HG02588 (cell line): ENCODE measurements around the gene AFF1.
A peak's percentile ranks its signal among the peaks of the same experiment; 100 is the strongest.

Experiments used
- ATAC-seq: cut with Tn5 transposase; IDR thresholded peaks from one replicate; pipeline ENCODE4 v1.9.1; 2021; ENCODE audit warnings: mild to moderate bottlenecking, moderate library complexity; ENCODE audit not compliant: unreplicated experiment

The AFF1 gene

GRCh38 chr4:86921608-86922252 lies 13.1 kb upstream of the AFF1 start:
- ATAC-seq = no peak

- ATAC-seq = no peak
These were observed 10.0 kb upstream of the AFF1 start for GRCh38 chr4:86924811-86925210.

DNA sequence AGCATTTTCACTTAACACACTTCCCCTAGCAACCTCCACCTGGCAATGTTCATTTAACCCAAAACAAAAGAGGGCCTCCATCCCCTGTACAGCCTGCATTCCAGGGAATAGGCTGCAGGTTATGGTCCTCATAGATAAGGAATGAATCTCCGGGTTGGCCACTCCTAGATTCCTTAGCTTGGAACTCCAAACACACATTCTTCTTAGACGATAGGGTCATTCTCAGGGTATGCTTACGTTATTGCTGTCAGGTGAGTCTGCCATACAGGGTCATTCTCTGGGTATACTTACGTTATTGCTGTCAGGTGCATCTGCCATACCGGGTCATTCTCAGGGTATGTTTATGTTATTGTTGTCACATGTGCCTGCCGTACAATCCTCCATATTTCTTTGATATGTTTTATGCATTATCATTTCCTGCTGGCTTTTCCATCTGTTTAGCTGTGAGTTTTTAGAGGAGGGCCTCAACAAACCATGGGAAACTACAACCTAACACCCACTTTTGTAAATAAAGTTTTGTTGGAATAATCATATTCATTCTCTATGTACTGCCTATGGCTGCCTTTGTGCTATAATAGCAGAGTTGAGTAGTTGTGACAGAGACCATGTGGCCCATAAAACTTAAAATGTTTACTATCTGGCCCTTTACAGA lies 8.2 kb upstream of the AFF1 start:
- no peak for ATAC-seq

DNA sequence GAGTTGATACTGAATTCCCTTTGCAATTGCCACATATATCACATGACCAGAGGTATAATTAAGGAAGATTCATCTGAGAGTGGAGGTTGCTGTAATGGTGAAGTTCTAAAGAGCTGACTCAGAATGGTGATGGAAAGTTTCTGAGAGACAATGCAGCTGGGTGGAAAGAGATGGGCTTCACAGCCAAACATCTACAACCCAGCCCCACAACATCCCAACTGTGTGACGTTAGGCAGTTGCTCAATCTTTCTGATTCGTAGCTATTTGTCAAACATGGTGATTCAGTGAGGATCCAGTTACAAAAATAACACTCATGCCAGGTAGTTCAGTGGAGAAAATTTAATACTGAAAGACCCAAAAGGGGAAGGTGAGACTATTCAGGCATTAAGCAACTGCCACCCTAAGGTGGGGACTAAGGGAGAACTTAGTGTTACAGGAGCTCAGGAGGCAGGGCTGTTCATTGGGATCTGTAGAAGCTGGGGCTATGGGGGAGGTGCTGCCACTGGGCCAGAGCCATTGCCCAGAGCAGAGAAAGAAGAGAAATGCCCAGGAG lies 6.9 kb upstream of the AFF1 start:
- ATAC-seq = no peak

GRCh38 chr4:86928400-86929255 lies 6.2 kb upstream of the AFF1 start:
- ATAC-seq = no peak

DNA sequence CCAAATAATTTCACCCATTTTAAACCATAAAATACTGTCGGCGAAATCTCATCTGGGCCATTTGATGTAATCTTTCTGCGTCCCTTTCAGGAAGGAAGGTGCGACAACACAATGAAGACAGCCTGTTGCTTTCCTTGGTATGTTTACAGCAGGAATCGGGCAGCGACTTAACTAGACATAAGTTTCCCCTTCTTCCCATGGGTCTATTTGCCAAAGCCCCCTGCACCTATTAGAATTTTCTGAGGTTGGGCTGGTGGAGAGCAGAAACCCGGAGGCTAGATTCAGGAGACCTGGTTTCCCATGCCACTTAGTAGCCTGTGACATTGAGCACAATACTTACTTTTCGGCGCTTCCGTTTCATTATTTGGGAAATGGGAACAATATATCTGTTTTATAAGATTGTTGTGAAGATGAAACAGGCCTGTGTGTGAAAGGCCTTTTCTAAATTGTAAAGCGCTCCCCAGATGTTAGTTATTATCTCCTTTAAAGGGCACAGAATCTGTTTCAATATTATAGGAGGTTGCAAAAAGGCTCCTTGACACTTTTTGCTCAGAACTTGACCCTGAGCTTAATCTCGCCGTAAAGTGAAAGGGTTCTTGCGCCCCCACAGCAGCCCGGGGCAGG lies 552 bp upstream of the AFF1 start:
- no peak for ATAC-seq

DNA sequence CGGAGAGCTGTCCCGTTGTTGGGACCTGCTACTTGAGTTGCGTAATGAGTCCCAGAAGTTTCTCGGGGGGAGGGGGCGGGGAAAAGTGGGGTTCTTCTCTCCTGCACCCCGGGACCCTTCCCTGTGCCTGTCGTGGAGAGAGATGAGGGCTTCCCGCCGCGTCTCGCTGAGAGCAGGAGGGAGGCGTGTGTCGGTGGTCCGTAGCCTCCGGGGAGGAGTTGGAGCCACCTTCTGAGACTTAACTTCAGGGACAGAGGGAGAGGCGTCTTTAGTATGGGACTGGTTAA lies 698 bp downstream of the AFF1 start:
- no peak for ATAC-seq

DNA sequence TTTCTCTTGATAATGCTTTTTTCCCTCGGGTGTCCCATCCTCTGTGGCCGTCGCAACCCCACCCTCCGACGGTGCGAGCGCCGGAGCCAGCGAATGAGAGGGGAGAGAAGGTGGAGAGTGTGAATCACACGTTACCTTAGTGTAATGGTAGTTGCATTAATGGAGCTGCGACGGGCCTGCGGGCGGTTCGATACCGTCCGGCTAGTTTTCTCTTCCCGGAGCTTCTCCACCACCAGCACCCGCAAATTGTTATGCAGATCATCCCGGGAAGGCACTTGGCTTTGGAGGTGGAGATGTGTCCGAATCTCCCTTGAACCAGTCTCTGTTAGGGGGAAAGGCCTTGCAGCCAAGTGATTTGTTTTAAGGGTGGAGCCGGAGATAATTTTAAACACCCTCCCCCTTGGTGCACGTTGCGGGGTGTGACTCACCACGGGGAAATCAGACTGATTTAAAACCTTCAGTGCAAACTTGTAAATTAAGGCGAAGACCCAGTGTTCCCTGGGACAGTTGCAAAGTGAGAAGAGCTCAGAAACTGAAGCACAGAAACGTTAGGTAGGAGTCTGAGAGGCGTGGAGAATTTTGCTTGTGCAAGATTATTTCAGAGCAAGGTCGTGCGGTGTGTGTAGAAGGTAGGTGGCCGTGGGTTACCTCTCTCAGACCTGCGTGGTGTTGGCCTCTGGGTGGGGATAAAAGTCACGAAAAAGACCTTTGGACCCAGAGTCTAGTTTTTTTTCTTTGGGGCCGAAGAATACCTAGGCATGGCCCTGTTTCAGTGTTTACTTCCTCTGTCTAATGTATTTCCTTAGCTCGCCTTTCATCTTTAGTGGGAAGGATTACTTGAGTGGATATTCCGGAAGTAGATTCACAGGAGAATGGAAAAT lies 1.3 kb downstream of the AFF1 start:
- ATAC-seq = peak; percentile 29

DNA sequence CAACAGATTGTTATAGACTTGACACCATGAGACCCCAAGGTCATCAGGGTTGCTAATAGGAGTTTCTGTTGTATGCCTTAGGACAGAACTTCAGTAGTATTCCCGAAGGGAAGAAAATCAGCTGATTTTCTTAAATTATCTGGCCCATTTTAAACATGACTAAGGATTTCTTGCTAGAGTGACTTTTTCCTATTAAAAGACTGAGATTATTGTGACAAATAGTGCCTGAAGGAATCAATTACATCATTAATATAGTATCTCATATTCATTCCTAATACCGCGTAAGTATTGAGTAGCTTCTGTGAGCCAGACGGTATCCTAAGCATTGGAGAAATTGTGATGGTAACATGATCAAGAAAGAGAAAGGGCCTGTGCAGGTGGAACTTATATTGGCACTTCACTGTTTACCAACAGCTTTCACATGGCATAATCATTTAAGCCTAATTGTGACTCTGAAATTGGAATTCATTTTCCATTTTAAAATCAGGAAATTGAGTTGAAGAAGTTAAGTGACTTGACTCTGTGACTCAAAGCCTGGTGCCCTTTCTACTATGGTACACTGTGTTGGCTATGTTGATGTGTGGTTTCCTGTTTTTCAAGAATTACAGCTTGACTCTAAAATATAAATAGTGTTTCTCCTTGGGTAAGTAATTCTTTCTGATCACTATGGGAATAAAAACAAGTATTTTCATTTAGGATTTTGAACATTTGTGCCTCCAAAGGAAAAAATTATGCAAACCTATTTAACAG lies 4.1 kb downstream of the AFF1 start:
- no peak for ATAC-seq

DNA sequence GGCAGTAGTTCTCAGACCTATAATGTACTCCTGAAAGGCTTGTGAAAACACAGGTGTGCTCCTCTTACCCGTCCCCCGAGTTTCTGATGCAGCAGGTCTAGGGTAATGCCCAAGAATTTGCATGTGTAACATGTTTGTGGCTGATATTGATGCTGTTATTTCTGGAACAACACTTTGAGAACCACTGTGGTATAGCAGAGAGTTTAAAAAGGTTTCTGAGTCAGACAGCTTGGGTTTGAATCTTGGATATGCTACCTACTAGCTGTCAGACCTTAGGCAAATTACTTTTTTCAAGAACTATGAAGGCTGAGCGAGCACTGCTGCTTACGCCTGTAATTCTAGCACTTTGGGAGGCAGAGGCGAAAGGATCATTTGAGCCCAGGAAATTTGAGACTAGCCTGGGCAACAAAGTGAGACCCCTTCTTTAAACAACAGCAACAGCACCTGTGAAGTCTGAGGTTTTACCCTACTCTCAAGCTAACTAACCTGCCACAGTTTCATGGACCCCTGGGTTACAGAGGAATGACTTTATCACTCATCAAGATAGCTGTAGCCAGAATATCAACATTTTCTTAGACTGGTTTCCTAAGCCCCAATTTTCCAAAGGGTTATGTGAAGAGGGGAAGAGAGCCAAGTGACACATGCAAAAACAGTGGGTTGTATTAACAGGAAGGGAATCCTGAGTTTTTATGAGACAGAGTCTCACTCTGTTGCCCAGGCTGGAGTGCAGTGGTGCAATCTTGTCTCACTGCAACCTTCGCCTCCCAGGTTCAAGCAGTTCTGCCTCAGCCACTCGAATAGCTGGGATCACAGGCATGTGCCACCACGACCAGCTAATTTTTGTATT lies 5.1 kb downstream of the AFF1 start:
- ATAC-seq = peak; percentile 56

- ATAC-seq = no peak
These were observed 6.2 kb downstream of the AFF1 start for GRCh38 chr4:86940920-86941460.

DNA sequence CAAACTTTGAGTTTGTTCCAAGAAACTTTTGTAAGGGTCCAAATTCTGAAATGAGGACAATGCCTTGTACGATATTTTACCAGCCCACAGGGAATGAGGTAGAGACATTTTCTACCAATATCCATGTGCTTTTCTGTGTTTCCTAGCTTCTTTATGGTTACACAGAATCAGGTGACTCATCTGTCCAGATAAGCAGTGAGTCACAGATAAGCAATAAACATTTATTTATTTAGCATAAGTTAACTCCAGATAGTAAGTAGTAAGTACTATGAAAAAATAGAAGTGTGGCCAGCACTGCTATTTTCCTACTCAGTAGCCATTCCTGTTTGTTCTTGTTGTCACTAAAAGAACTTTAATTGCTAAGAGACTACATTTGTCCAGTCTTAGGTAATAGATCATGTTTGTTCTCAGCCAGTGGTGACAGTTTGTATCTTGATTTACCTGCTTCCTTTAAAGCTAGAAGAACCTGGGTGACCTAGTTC lies 7.4 kb downstream of the AFF1 start:
- ATAC-seq = no peak

DNA sequence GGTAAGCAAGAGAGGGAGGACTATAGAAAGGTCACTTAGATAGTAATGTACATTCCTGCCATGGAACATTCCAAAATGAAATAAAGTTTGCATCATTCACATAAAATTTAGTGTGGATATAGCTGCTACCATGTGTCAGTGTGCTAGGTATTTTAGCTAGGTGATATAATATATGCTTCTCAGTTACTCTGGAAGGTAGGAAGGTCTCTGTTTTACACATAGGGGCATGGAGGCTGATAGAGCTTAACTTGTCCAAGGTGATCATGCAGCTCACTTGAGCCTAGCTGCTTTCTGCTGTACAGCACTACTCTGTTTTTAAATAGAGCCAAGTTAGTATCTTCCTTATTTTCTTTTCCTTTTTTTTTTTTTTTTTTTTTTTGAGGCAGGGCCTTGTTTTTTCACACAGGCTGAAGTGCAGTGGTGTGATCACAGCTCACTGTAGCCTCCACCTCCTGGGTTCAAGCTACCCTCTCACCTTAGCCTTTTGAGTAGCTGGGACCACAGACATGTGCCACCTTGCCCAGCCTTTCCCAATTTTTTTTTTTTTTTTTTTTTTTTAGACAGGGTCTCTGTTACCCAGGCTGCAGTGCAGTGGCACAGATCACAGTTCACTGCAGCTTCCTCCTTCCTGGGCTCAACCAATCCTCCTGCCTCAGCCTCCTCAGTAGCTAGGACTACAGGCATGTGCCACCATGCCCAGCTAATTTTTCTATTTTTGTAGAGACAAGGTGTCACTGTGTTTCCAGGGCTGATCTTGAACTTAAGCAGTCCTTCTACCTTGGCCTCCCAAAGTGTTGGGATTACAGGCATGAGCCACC lies 10.4 kb downstream of the AFF1 start:
- ATAC-seq = no peak

- no peak for ATAC-seq
These were observed 12.2 kb downstream of the AFF1 start for GRCh38 chr4:86946868-86947500.

GRCh38 chr4:86947501-86948120 lies 12.8 kb downstream of the AFF1 start:
- no peak for ATAC-seq

- ATAC-seq = peak; percentile 37
These were observed 13.5 kb downstream of the AFF1 start for GRCh38 chr4:86948276-86948675.
